Right ventricle myocardium inferior (tissue), 1 donor: Measurements from ENCODE around the gene KANK2. TPM values are rescaled to one million over a fixed set of nuclear protein-coding genes. Genes with fewer than 3 reads are reported as not detected.

Experiments used
- ATAC-seq: fragments of 200-7000 bp; cut with Tn5 transposase; one replicate; pipeline ENCODE4 v1.9.1; 2020; ENCODE audit warnings: mild to moderate bottlenecking, moderate library complexity
- DNase-seq: peaks from one replicate; pipeline ENCODE4 v3.0.0; 2021; ENCODE audit errors: missing footprints
- intact Hi-C: fragments of 100-400 bp; cut with DNase I; formaldehyde crosslinking; loops from one replicate; pipeline ENCODE4 v1.11.0; 2022
- long read RNA-seq: library from polyadenylated mRNA; unstranded; transcript quantifications from one replicate; pipeline ENCODE4 v2.0.0, GENCODE V29; 2021
- total RNA-seq: library from RNA; stranded (reverse); fragmentation: NEBNext Ultra II Directional; extraction: Animal tissue kit (Norgen Biotek cat#: 25700); gene quantifications from one replicate; pipeline ENCODE4 v1.2.1, GENCODE V29; 2021
- donor health status: DM: no; HTN: yes; CAD: no; lungs with severe emphysema.

The KANK2 gene
- 434 TPM for total RNA-seq
- long read RNA-seq, full-length matches to known transcripts, result 17 of 279 reads
- long read RNA-seq, partial matches to known transcripts, result 96 of 279 reads
- long read RNA-seq, other reads (novel, unspliced or antisense), result 166 of 279 reads

DNA sequence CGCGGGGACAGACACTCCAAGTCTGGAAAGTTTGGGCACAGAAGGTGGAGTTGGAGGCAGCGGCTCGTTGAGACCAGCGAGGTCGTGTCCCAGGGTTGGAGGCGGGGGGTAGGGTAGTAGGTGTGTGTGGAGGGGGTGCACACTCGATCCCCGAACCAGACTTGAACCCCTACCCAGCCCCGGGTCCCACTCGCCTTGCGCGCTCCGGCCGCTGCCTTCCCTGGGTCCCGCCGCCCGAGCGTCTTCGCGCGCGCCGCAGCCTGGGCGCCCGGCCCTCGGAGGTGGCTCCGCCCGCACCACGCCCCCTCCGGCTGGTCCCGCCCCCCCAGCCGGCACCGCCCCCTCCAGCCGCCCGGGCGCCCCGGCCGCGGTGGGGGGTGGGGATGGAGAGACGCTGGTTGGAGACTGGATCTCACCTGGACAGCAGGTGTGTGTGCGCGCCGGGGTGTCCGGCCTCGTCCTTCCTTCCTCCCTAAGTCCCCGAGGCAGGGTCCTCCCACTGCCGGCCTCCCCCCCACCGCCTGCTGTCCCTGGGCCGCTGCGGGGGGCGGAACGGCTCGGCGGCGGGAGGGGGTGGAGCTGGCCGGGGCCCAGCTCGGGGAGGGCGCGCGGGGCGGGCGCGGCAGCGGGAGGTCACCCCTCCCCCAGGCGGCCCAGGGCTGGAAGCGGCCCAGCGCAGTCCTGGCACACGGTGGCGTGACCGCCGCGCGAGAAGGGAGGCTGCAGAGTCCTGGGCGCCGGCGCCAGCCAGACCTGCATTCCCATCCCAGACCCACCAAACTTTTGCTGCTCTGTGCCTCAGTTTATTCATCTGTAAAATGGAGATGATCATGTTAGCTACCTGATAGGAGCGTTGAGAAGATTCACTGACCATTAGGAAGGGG lies at the start of gene KANK2:
Gene KANK2 (minus strand): TSS at position 255 of the 884 bp plus-strand sequence. CDS start 3,034 bp downstream, outside the sequence.
- intact Hi-C loops, result loop anchor here (1.0 kb wide), 1 partner anchor 54 kb away; no protein-coding TSS in a partner anchor
- DNase-seq, result peak; percentile 91
- ATAC-seq, result peak; percentile 89

DNA sequence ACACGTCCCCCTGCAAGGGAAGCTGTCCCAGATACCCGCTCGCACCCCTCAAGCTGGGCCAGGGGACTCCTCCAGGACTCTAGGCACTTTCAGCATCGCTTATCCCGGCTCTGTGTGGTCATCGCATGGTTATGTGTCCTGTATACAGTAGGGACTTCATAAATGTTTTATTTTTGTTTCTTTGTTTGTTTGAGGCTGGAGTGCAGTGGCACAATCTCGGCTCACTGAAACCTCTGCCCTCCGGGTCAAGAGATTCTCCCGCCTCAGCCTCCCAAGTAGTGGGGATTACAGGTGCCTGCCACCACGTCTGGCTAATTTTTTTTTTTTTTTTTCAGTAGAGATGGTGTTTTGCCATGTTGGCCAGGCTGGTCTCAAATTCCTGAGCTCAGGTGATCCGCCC lies 49.6 kb upstream of the KANK2 start:
- ATAC-seq (no peak), DNase-seq (no peak)
- intact Hi-C loops, result no loop called here

DNA sequence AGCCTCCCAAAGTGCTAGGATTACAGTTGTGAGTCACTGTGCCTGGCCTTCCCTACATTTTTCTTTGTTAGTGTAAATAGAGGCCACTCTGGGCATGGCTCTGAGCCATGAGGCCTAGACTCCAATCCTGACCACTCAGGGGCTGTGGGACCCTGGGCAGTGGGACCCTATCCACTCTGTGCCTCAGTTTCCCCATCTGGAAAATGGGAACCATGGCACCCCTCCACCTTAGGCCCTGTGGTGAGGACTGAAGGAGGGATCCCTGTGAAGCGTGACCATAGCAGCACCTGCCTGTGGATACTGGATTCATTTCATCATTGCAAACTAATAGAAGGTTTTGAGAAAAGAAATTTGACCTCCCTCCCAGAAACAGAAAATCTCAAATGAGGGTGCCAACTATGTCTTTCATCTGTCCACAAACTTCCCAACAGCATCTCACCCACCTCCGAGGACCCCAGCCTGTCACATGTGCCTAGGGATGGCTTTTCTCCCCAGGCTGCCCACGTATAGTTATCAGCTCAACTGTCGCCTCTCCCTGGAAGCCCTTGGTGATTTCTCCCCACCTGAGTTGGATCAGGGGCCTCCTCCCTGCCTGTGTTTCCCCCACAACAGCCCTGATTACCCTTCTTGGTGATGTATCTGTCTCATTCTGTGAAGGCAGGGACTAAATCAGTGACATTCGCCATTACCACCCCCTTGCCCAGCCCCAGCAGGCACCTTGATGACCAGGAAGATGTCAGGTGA lies 47.7 kb upstream of the KANK2 start:
- intact Hi-C loops, result no loop called here

DNA sequence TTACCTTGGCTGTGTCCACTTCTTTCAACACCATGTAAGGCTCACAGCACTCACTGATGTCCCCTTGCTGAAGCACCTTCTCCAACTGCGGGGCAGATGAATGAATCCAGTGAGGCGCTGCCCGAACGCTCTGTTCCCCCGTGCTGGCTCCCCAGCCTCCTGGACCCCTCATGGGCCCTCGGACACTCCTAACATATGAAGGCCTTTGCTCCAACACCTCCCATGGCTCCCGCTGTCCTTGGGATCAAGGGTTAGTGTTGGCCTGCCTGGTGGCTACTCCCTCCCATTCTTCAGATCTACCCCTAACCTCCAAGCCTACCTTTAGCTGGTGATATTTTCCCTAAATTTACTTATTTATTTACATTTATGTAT lies 46.4 kb upstream of the KANK2 start:
- ATAC-seq (no peak), DNase-seq (no peak)
- intact Hi-C loops, result loop anchor here (2.0 kb wide), 1 partner anchor 43 kb away; no protein-coding TSS in a partner anchor

More for the DNA sequence above, 47.7 kb upstream of the KANK2 start:
- DNase-seq (no peak), ATAC-seq (no peak)

DNA sequence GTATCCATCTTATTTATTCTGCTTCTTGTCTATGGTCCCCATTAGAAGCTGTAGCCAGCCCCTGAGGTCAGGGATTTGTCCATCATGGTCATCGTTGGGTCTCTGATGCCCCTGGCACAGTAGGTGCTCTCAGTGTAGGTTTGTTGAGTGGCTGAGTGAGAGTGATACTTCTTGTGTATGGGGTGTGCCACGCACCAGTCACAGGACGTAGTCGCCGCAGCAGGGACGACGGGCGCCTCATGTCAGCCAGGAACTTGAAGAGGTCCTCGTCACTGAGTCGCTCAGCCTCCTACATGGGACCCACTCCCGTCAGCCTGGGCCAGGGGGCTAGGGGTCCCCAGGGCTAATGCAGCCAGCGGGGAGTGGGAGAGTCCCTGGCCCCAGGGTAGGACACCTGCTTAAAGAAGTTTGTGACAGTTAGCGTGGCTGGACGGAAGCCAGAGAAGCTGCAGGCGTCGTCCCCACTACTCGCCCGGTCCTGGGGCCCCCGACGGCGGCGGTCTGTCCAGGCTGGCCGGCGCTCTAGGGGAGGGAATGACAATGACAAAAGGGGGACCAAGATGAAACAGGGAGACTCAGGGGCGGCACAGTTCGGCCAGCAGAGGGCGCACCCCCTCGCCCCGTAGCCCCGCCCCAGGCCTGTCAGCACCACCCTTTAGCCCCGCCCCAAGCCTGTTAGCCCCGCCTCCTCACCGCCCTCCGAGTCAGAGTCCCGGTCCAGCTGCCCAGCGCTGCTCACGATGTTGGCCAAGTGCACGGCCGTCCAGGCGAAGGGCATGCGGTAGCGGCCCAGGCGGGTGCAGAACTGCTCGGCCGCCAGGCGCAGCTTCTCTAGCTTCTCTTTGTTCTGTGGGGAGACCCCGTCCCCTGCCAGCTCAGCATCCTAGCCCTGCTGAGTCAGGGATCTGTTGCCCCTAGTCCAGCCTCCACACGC lies 45.8 kb upstream of the KANK2 start:
- peak; percentile 87 for ATAC-seq
- intact Hi-C loops, result loop anchor here (2.0 kb wide), 1 partner anchor 44 kb away; no protein-coding TSS in a partner anchor
- DNase-seq, result peak; percentile 97

DNA sequence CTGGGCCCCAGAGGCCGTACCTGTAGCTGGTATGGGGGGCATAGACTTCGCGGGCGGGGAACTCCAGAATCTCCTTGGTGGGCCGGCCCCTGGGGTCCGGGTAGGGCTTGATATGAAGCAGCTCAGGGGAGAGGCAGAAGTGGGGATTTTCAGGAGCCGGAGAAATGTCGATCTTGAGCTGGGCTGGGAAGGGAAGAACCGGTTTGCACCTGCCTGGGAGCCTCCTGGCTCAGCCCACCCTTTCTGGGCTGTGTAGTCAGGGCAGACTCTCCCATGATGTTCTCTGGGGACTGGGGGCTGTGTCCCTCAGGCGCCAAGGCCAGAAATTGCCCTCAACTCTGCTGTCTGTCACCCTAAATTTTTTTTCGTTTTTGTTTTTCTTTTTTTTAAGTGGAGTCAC lies 44.7 kb upstream of the KANK2 start:
- DNase-seq (no peak), ATAC-seq (no peak)
- intact Hi-C loops, result loop anchor here (2.0 kb wide), 1 partner anchor 45 kb away; no protein-coding TSS in a partner anchor

DNA sequence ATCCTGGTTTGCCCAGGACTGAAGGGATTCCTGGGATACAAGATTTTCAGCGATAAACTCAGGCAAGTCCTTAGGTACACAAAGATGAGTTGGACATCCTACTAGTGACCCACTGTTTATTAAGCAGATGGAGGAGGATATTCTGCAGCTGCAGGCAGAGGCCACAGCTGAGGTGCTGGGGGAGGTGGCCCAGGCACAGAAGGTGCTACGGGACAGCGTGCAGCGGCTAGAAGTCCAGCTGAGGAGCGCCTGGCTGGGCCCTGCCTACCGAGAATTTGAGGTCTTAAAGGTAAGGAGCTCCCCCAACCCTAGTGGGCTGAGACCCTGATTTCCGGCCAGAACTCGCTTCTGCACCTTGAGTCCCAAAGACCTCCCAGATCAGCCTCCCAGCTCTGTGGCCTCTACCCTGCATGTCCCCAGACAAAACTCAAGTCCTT lies 42.7 kb upstream of the KANK2 start:
- ATAC-seq, result no peak
- intact Hi-C loops, result no loop called here
- peak; percentile 15 for DNase-seq

DNA sequence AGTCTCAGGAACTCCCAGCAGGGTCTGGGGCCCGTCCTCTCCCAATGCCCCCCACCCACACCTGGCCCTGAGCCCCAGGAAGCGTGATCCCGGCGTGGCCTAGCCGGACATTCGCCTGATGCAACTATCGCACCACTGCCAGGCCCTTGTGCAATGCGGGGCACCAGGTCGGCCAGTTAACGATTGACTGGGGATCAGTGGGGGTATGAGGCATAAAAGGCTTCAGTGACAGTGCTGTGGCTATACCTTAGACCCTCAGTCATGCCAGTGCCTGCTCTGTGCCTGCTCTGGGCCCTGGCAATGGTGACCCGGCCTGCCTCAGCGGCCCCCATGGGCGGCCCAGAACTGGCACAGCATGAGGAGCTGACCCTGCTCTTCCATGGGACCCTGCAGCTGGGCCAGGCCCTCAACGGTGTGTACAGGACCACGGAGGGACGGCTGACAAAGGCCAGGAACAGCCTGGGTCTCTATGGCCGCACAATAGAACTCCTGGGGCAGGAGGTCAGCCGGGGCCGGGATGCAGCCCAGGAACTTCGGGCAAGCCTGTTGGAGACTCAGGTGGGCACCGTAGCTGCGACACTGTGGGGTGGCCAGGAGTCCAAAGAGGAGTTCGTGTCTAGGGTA lies 42.1 kb upstream of the KANK2 start, which contains the start of gene ANGPTL8:
Gene ANGPTL8 (plus strand): TSS at position 243 of the 624 bp plus-strand sequence. CDS start 19 bp downstream, at position 262.
- intact Hi-C loops, result no loop called here
- DNase-seq (no peak), ATAC-seq (no peak)

DNA sequence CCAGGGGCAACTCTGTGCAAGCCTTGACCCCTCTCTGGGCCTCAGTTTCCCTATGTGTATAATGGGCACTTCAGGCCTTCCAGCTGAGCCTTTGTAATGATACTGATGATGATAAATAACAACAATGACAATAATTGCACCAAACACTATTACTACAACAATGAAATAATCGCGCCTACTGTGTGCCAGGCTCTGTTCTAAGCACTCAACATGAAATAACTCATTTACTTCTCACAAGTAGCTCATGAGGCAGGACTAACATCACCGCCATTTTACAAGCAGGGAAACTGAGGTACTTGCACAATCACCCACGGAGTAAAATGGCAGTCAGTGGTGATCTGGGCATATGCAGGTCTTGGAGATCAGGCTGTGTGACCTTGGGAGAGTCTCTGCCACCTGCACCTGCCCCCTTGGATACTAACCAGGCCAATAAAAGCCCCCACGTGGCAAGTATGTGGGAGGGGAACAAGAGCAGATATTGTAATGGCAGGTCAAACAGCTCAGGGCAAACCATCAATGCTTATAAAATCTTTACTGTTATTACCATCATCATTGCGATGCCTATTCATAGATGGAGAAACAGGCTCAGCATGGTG lies 41.5 kb upstream of the KANK2 start:
- DNase-seq (no peak), ATAC-seq (no peak)
- intact Hi-C loops, result no loop called here

DNA sequence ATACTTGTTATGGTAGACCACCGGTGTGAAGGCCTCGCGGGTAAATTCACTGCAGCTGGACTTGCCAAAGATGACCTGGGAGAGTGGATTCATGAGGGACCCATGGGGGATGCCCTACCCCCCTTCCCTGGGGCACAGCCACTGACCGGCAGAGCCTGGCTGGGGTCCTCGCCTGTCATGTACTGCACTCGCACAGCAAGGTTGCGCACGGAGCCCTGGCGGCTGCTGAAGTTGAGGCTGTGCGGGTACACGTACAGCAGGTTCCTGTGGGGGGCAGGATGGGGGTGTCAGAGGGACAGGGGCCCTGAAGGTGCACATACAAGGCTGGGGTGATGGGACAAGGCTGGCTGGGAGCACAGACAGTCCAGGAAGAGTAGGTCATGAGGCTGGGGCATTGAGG lies 40.7 kb upstream of the KANK2 start:
- intact Hi-C loops, result no loop called here
- no peak for DNase-seq
- ATAC-seq, result no peak

DNA sequence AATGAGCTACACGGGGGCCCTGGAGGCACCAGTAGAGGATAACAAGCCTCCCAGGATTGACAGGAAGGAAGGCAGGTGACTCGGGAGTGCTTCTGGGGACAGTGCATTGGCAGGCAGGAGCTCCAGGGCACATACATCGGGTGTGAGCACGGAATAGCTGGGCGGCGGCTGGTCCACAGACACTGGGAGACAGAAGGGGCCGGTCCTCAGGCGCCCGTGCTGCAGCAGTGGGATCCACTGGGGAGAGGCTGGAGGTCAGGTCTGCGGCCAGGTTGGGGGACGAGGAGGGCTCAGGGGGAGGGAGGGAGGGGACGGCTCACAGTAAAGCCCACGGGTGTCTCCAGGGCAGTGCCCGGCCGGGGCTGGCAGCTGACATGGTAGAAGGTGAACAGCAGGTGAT lies 40.0 kb upstream of the KANK2 start:
- no peak for DNase-seq
- ATAC-seq, result no peak
- intact Hi-C loops, result no loop called here

DNA sequence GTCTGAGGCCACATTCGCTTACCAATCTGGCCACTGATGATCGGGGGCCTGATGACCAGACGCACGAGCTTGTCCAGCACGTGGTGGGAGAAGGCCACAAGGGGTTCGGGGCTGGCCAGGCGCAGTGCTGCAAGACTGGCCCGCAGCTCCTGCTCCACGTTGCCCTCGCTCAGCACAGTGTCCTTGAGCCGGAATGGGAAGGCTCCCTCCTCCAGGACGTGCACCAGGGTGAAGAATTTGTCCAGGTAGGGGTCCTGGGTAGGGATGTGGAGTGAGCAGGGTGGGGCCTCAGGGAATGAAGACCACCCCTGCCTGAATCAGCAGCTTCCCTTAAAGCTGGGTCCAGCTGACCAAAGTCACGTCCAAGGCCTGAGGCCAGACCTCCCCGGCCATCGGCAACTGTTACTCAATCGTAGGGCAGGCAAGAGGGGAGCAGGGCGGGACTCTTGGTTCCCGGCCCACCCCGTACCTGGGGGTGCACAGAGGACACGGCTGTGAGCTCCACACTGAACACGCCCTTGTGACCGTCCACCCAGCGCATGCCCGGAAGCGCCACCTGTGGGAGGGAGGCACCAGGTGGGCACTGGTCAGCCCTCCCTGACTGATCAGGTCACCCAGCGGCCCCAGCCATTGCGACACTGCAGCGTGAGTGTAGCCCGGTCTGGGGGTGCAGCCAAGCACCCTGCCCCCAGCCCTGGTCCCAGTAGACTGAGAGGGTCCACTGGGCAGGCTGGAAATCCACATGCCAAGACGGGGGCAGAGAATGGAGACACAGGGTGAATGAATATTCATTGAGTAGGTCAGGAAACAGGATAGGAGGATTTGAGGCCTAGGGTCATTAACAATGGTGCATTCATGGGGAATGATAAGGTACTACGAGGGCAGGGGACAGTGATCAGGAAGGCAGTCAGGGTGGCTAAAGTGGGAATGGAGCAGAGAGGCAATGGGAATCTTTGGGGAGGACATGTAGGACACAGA lies 39.3 kb upstream of the KANK2 start:
- DNase-seq (peak; percentile 46), ATAC-seq (no peak)
- intact Hi-C loops, result no loop called here

DNA sequence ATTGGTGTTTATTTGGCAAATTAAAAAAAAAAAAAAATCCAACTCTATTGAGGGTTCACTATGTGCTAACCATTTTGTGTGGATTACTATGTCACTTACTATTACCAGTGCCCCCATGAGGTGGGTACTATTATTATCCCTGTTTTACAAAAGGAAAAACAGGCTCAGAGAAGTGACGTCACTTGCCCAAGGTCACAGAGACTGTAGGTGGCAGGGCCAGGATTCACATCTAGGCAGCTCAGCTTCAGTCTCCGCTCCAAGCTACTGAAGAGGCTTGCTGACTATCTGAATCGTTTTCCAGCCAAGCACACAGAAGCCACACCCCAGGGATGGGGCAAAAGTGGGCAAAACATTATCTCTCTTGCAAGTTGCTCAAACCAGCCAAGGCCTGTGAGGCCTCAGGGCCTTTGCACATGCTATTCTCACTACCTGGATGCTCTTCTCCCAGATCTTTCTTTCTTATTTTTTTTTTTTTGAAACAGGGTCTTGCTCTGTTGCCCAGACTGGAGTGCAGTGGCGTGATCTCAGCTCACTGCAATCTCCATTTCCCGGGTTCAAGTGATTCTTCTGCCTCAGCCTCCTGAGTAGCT lies 37.2 kb upstream of the KANK2 start:
- DNase-seq (peak; percentile 50), ATAC-seq (no peak)
- intact Hi-C loops, result no loop called here

DNA sequence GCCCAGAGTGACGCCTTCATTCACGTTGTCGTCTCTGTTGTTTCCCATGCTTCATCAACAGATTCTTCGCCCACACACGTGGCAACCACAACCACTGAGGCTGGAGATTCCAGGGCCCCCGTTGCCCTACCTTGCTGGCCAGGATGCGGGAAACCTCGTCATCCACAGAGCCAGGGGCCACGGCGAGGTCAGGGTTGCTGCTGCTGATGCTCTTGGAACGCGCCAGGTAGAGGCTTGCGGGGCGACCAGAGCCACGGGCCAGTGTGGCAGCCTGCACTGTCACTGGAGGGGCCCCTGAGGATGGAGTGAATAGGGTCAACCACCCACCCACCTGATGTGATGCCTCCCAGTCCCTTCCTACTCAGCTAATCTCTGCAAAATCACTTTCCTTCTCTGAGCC lies 35.7 kb upstream of the KANK2 start:
- no peak for ATAC-seq
- intact Hi-C loops, result no loop called here
- DNase-seq, result peak; percentile 34

DNA sequence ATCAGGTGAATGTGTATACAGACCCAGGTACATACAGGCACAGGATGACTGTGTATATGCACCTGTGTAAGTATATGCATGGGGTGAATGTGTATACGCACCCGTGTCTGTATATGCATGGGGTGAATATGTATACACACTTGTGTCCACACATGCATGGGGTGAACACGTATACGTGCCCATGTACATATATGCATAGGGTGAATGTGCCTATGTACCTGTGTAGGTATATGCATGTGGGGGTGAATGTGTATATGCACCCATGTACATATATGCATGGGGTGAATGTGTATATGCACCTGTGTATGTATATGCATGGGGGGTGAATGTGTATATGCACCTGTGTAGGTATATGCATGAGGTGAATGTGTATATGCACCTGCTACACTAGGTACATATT lies 35.2 kb upstream of the KANK2 start:
- no peak for ATAC-seq
- DNase-seq, result no peak
- intact Hi-C loops, result no loop called here
